HCT116 (cell line): ENCODE data around the gene TLR5. TPM values are rescaled to one million over a fixed set of nuclear protein-coding genes. Genes with fewer than 3 reads are reported as not detected.

ENCODE experiments used
- ATAC-seq: fragments of 200-7000 bp; cut with Tn5 transposase; 2 replicates; pipeline ENCODE4 v1.9.1; 2020; ENCODE audit warnings: mild to moderate bottlenecking, moderate library complexity
- BruUV-seq: library from RNA; stranded (reverse); fragments of 400-500 nt; replicated peaks from 2 replicates; lab custom pipeline; 2021; lab: Mats Ljungman, UMichigan
- CTCF ChIA-PET: fragments of 300-600 bp; sonication (Branson Sonifier 250); formaldehyde crosslinking; loops from one replicate; lab custom pipeline; 2021; ENCODE audit warnings: antibody characterized with exemption; lab: Charles Lee
- POLR2A ChIA-PET: fragments of 300-600, 350-600 bp; sonication (Branson Sonifier 250); formaldehyde crosslinking; loops from one replicate; lab custom pipeline; 2021; ENCODE audit warnings: antibody characterized with exemption; lab: Charles Lee
- RAD21 ChIA-PET, 2 experiments: fragments of 300-600 bp; sonication (Branson Sonifier 250); formaldehyde crosslinking; loops; one replicate each; lab custom pipeline; 2023; ENCODE audit warnings: low total read pairs in 2 of 2; ENCODE audit not compliant: uncharacterized antibody in 2 of 2, unreplicated experiment in 2 of 2, low non-redundant PET in 1 of 2; lab: Charles Lee
- DNase-seq: peaks from one replicate; pipeline ENCODE4 v3.0.0-alpha.2; 2010; ENCODE audit warnings: low read depth, low spot score
- H2AFZ ChIP-seq: fragments of 200-600 bp; shearing (Covaris generic), sonication (generic); 2 replicates; pipeline ENCODE4 v1.6.1; 2017; ENCODE audit warnings: low read depth, mixed run types, mixed read lengths, antibody characterized with exemption, low read length; ENCODE audit not compliant: poor library complexity, severe bottlenecking
- H3K27ac ChIP-seq: 2 replicates; pipeline ENCODE4 v1.5.1; 2012; ENCODE audit warnings: low read depth, low read length
- H3K27me3 ChIP-seq: fragments of 200-600 bp; sonication (generic); 2 replicates; pipeline ENCODE4 v1.6.1; 2016; ENCODE audit warnings: mixed run types, low read length, mixed read lengths; ENCODE audit not compliant: insufficient read depth
- H3K36me3 ChIP-seq, 2 experiments: fragments of 200-500 bp in 1 of 2; fragments of 200-600 bp in 1 of 2; sonication (Bioruptor generic) in 1 of 2; sonication (generic) in 1 of 2; 2 replicates each; pipeline versions ENCODE4 v1.5.1 to v1.6.1; 2014 to 2016; ENCODE audit warnings: low read length in 2 of 2, inconsistent platforms in 1 of 2, mixed read lengths in 1 of 2, mixed run types in 1 of 2; ENCODE audit not compliant: insufficient read depth in 2 of 2, control insufficient read depth in 1 of 2
- H3K4me1 ChIP-seq, 2 experiments: fragments of 200-600 bp in 1 of 2; sonication (generic) in 1 of 2; 2 replicates each; pipeline versions ENCODE4 v1.5.1 to v1.6.1; 2012 to 2017; ENCODE audit warnings: low read length in 2 of 2, inconsistent platforms in 1 of 2, mild to moderate bottlenecking in 1 of 2, mixed read lengths in 1 of 2, mixed run types in 1 of 2, moderate library complexity in 1 of 2; ENCODE audit not compliant: insufficient read depth in 2 of 2, control insufficient read depth in 1 of 2
- H3K4me2 ChIP-seq: fragments of 200-600 bp; sonication (generic); 2 replicates; pipeline ENCODE4 v1.6.1; 2017; ENCODE audit warnings: mixed run types, low read length, mixed read lengths
- H3K4me3 ChIP-seq, 2 experiments: fragments of 200-600 bp in 1 of 2; sonication (generic) in 1 of 2; replicated peaks in 1 of 2; 2 replicates each; pipeline ENCODE4 v1.5.1; 2011 to 2016; ENCODE audit warnings: low read length in 2 of 2, control low read depth in 1 of 2, low read depth in 1 of 2, mild to moderate bottlenecking in 1 of 2, mixed read lengths in 1 of 2, mixed run types in 1 of 2
- H3K79me2 ChIP-seq: fragments of 200-600 bp; sonication (generic); 2 replicates; pipeline ENCODE4 v1.6.1; 2017; ENCODE audit warnings: mild to moderate bottlenecking, mixed run types, low read length, moderate library complexity, mixed read lengths; ENCODE audit not compliant: insufficient read depth
- H3K9ac ChIP-seq: fragments of 200-600 bp; sonication (generic); 2 replicates; pipeline ENCODE4 v1.6.1; 2016; ENCODE audit warnings: low read length, mixed read lengths
- H3K9me2 ChIP-seq: fragments of 200-600 bp; sonication (generic), shearing (Covaris generic); 2 replicates; pipeline ENCODE4 v1.6.1; 2017; ENCODE audit warnings: mixed run types, mild to moderate bottlenecking, moderate library complexity; ENCODE audit not compliant: insufficient read depth
- H3K9me3 ChIP-seq, 2 experiments: fragments of 200-500 bp in 1 of 2; fragments of 200-600 bp in 1 of 2; sonication (Bioruptor generic) in 1 of 2; sonication (generic) in 1 of 2; 2 replicates each; pipeline ENCODE4 v1.6.1; 2014 to 2017; ENCODE audit warnings: low read length in 2 of 2, mixed read lengths in 2 of 2, inconsistent platforms in 1 of 2, low read depth in 1 of 2, mild to moderate bottlenecking in 1 of 2, mixed run types in 1 of 2, moderate library complexity in 1 of 2; ENCODE audit not compliant: control insufficient read depth in 1 of 2, insufficient read depth in 1 of 2
- H4K20me1 ChIP-seq: fragments of 200-600 bp; sonication (generic), shearing (Covaris generic); 2 replicates; pipeline ENCODE4 v1.6.1; 2017; ENCODE audit warnings: mixed run types, mild to moderate bottlenecking, moderate library complexity; ENCODE audit not compliant: insufficient read depth
- ATF3 ChIP-seq: IDR thresholded peaks from 2 replicates; pipeline ENCODE4 v1.6.1; 2012
- CBX3 ChIP-seq: IDR thresholded peaks from 2 replicates; pipeline ENCODE4 v1.6.1; 2012; ENCODE audit warnings: low read depth
- CTCF ChIP-seq, 3 experiments: fragments of 200-600 bp in 1 of 3; sonication (generic) in 1 of 3; IDR thresholded peaks in 2 of 3; conservative IDR thresholded peaks in 1 of 3; 2 replicates each; pipeline ENCODE4 v1.5.1; 2012 to 2017; ENCODE audit warnings: low read depth in 2 of 3, low read length in 2 of 3, antibody characterized with exemption in 1 of 3, borderline replicate concordance in 1 of 3, control low read depth in 1 of 3, mild to moderate bottlenecking in 1 of 3, mixed read lengths in 1 of 3, mixed run types in 1 of 3, moderate library complexity in 1 of 3; ENCODE audit not compliant: insufficient read depth in 1 of 3
- EGR1 ChIP-seq: IDR thresholded peaks from 2 replicates; pipeline ENCODE4 v1.6.1; 2012; ENCODE audit warnings: low read depth
- ELF1 ChIP-seq: IDR thresholded peaks from 2 replicates; pipeline ENCODE4 v1.6.1; 2012; ENCODE audit warnings: low read depth, borderline replicate concordance
- EZH2 ChIP-seq: fragments of 200-600 bp; sonication (generic); IDR thresholded peaks from 2 replicates; pipeline ENCODE4 v1.6.1; 2017; ENCODE audit warnings: antibody characterized with exemption, mixed run types
- EZH2phosphoT487 ChIP-seq: fragments of 200-600 bp; IDR thresholded peaks from 2 replicates; pipeline ENCODE4 v1.6.1; 2018; ENCODE audit warnings: antibody characterized with exemption, borderline replicate concordance
- FOSL1 ChIP-seq: IDR thresholded peaks from 2 replicates; pipeline ENCODE4 v1.6.1; 2012; ENCODE audit warnings: low read depth
- POLR2A ChIP-seq: IDR thresholded peaks from 2 replicates; pipeline ENCODE4 v1.7.0; 2011; ENCODE audit warnings: borderline replicate concordance; ENCODE audit not compliant: insufficient read depth, insufficient read length; ENCODE audit errors: extremely low read depth
- POLR2AphosphoS5 ChIP-seq: IDR thresholded peaks from 2 replicates; pipeline ENCODE4 v1.6.1; 2011; ENCODE audit warnings: mild to moderate bottlenecking, low read depth, low read length, moderate library complexity
- REST ChIP-seq: IDR thresholded peaks from 2 replicates; pipeline ENCODE4 v1.6.1; 2012; ENCODE audit warnings: low read depth
- SIN3A ChIP-seq: IDR thresholded peaks from 2 replicates; pipeline ENCODE4 v1.6.1; 2012; ENCODE audit warnings: low read depth
- SRF ChIP-seq: IDR thresholded peaks from 2 replicates; pipeline ENCODE4 v1.6.1; 2012; ENCODE audit warnings: low read depth
- YY1 ChIP-seq: IDR thresholded peaks from 2 replicates; pipeline ENCODE4 v1.6.1; 2011; ENCODE audit warnings: low read length, low read depth, moderate library complexity, mild to moderate bottlenecking; ENCODE audit not compliant: insufficient replicate concordance; ENCODE audit errors: extremely low read depth
- ZBTB33 ChIP-seq: IDR thresholded peaks from 2 replicates; pipeline ENCODE4 v1.6.1; 2011; ENCODE audit warnings: mild to moderate bottlenecking, low read length, moderate library complexity; ENCODE audit not compliant: insufficient replicate concordance; ENCODE audit errors: extremely low read depth
- intact Hi-C: fragments of 100-400 bp; cut with micrococcal nuclease; formaldehyde crosslinking; loops from 2 replicates; pipeline ENCODE4 v1.10.0; 2022
- total RNA-seq: library from RNA; stranded (reverse); gene quantifications from one replicate; pipeline ENCODE4 v1.2.1, GENCODE V29; 2021; ENCODE audit not compliant: unreplicated experiment

TLR5 gene
- total RNA-seq, 1 experiment from 2014 or later = 1.2 TPM

- TF ChIP-seq EZH2 = no peak
- TF ChIP-seq FOSL1 = no peak
- no peak for TF ChIP-seq EGR1
- no peak for TF ChIP-seq ELF1
- no peak for TF ChIP-seq SRF
- no peak for TF ChIP-seq YY1
Observed at GRCh38 chr1:223106856-223107255, 36.2 kb downstream of the TLR5 start (continued).

- H3K27ac ChIP-seq = no peak overlapping the region
- intact Hi-C loops = no loop called here
- ChIA-PET POLR2A (no interaction called here), CTCF (no interaction called here), RAD21 (no interaction called here)
- ATAC-seq = no peak
- peaks cover 0 to 9% of the 10 kb centered on the region in 2 experiments; a peak in 1 of 4 replicates for H3K4me1 ChIP-seq
- no peaks in the 10 kb centered on the region for H3K27me3 ChIP-seq
- no peak for TF ChIP-seq FOSL1
- TF ChIP-seq ATF3 = no peak
- TF ChIP-seq POLR2A = no peak
- no peak for TF ChIP-seq EGR1
- TF ChIP-seq CBX3 = no peak
- TF ChIP-seq POLR2AphosphoS5 = no peak
- no peak for TF ChIP-seq ZBTB33
- no peak for TF ChIP-seq CTCF (IDR thresholded peaks at IDR 0.05 in 2 of 3, conservative IDR thresholded peaks at IDR 0.05 in 1 of 3; ENCODE audit: borderline replicate concordance in 1 of 3, insufficient read depth in 1 of 3, low read depth in 2 of 3, low read length in 2 of 3)
- TF ChIP-seq EZH2phosphoT487 = no peak
- no peak for TF ChIP-seq REST
- no peak for TF ChIP-seq SIN3A
- H3K4me3 ChIP-seq = no peak overlapping the region
- H3K9me2 ChIP-seq = no peaks in the 10 kb centered on the region; the same call in 1 of the 2 replicates
- no peak for DNase-seq
- no TSS peak for BruUV-seq
- no peaks in the 10 kb centered on the region for H4K20me1 ChIP-seq
- no peak overlapping the region for H2AFZ ChIP-seq
- no peak overlapping the region for H3K4me2 ChIP-seq
- no peaks in the 10 kb centered on the region for H3K79me2 ChIP-seq
- H3K9me3 ChIP-seq = no peaks in the 10 kb centered on the region
- no peak overlapping the region for H3K9ac ChIP-seq
- H3K36me3 ChIP-seq = no peaks in the 10 kb centered on the region
Observed at GRCh38 chr1:223105568-223105967, 37.5 kb downstream of the TLR5 start.
